GM12878 (cell line): ENCODE results near the gene ZBTB18. TPM values are rescaled to one million over a fixed set of nuclear protein-coding genes. Genes with fewer than 3 reads are reported as not detected.

Experiments used
- ATAC-seq: fragments of 200-7000 bp; cut with Tn5 transposase; 3 replicates; pipeline ENCODE4 v1.9.1; 2020; ENCODE audit warnings: mild to moderate bottlenecking, moderate library complexity
- BruUV-seq: library from RNA; stranded (reverse); fragments of 400-500 nt; replicated peaks from 2 replicates; lab custom pipeline; 2021; lab: Mats Ljungman, UMichigan
- CTCF ChIA-PET: fragments of 300-600 bp; sonication (Branson Sonifier 250); formaldehyde crosslinking; extraction: SDS; loops from one replicate; lab custom pipeline; 2021; ENCODE audit warnings: inconsistent platforms; lab: Yijun Ruan, JAX
- POLR2A ChIA-PET: fragments of 350-600 bp; formaldehyde crosslinking; extraction: SDS; loops from one replicate; lab custom pipeline; 2021; ENCODE audit warnings: inconsistent platforms; lab: Charles Lee
- RAD21 ChIA-PET: fragments of 300-600 bp; sonication (Branson Sonifier 250); formaldehyde crosslinking; loops from one replicate; lab custom pipeline; 2023; ENCODE audit warnings: antibody characterized with exemption; ENCODE audit not compliant: unreplicated experiment; lab: Charles Lee
- SMC1A ChIA-PET: fragments of 300-600 bp; sonication (Branson Sonifier 250); formaldehyde crosslinking; loops from one replicate; lab custom pipeline; 2023; ENCODE audit not compliant: unreplicated experiment, uncharacterized antibody; lab: Charles Lee
- DNase-seq: peaks from one replicate; pipeline ENCODE4 v3.0.0-alpha.2; 2011; ENCODE audit warnings: low read depth, low spot score
- FAIRE-seq: peaks from 3 replicates; lab custom pipeline; 2011; peaks lifted over from hg19 to GRCh38; lab: Jason Lieb, UNC
- H2AFZ ChIP-seq: 2 replicates; pipeline ENCODE4 v1.6.0; 2011; ENCODE audit warnings: low read depth, low read length, control low read depth; ENCODE audit not compliant: control insufficient read depth
- H3K27ac ChIP-seq: 2 replicates; pipeline ENCODE4 v1.5.1; 2011; ENCODE audit warnings: control low read depth; ENCODE audit not compliant: control insufficient read depth, insufficient read depth
- H3K27me3 ChIP-seq, 2 experiments: replicated peaks in 1 of 2; 2 replicates each; pipeline versions ENCODE4 v1.6.0 to v1.6.1; 2011; ENCODE audit warnings: low read length in 1 of 2; ENCODE audit not compliant: control insufficient read depth in 2 of 2, insufficient read depth in 2 of 2
- H3K36me3 ChIP-seq, 2 experiments: 2 replicates each; pipeline ENCODE4 v1.5.1; 2011; ENCODE audit warnings: low read length in 1 of 2; ENCODE audit not compliant: control insufficient read depth in 2 of 2, insufficient read depth in 2 of 2
- H3K4me1 ChIP-seq: 2 replicates; pipeline ENCODE4 v1.6.1; 2011; ENCODE audit warnings: mild to moderate bottlenecking, low read length, moderate library complexity, mixed read lengths; ENCODE audit not compliant: control insufficient read depth, insufficient read depth
- H3K4me2 ChIP-seq: 2 replicates; pipeline ENCODE4 v1.6.0; 2011; ENCODE audit warnings: control low read depth; ENCODE audit not compliant: control insufficient read depth, insufficient read depth
- H3K4me3 ChIP-seq: fragments of 200-600 bp; sonication (generic); 2 replicates; pipeline ENCODE4 v1.5.1; 2016
- H3K79me2 ChIP-seq: 2 replicates; pipeline ENCODE4 v1.6.0; 2011; ENCODE audit warnings: low read length; ENCODE audit not compliant: control insufficient read depth, insufficient read depth
- H3K9ac ChIP-seq: 2 replicates; pipeline ENCODE4 v1.8.0; 2011; ENCODE audit warnings: low read length, control low read depth, mixed read lengths; ENCODE audit not compliant: control insufficient read depth, insufficient read depth
- H3K9me3 ChIP-seq: replicated peaks from 3 replicates; pipeline ENCODE4 v1.5.1; 2011; ENCODE audit warnings: mild to moderate bottlenecking, low read length; ENCODE audit not compliant: control insufficient read depth, insufficient read depth
- H4K20me1 ChIP-seq: 2 replicates; pipeline ENCODE4 v1.6.0; 2011; ENCODE audit not compliant: control insufficient read depth, insufficient read depth
- EGR1 ChIP-seq, 2 experiments: IDR thresholded peaks; 1 replicate in 1 of 2; 2 replicates in 1 of 2; pipeline ENCODE4 v1.6.1; 2011 to 2012; ENCODE audit warnings: low read depth in 2 of 2, low read length in 2 of 2, borderline replicate concordance in 1 of 2, mild to moderate bottlenecking in 1 of 2, moderate library complexity in 1 of 2
- EZH2 ChIP-seq: IDR thresholded peaks from 2 replicates; pipeline ENCODE4 v1.6.1; 2012; ENCODE audit warnings: low read depth, mild to moderate bottlenecking, control low read depth, inconsistent platforms, low read length, borderline replicate concordance; ENCODE audit not compliant: control insufficient read depth
- SIX5 ChIP-seq: IDR thresholded peaks from 2 replicates; pipeline ENCODE4 v1.6.1; 2011; ENCODE audit warnings: mild to moderate bottlenecking, low read depth, low read length, moderate library complexity; ENCODE audit not compliant: severe bottlenecking
- SREBF2 ChIP-seq: IDR thresholded peaks from 2 replicates; pipeline ENCODE4 v1.6.1; 2012; ENCODE audit warnings: mild to moderate bottlenecking, low read length
- WGBS: methylation state at CpG from one replicate; pipeline ENCODE4 v1.1.6; 2016; ENCODE audit warnings: low lambda C conversion rate; ENCODE audit not compliant: insufficient replicate concordance, insufficient coverage; ENCODE audit errors: missing lambda C conversion rate; 5-methylcytosine and 5-hydroxymethylcytosine counted together
- in situ Hi-C: fragments of 300-500 bp; cut with MboI; formaldehyde crosslinking; loops from 9 replicates; pipeline ENCODE4 v1.14.3; 2018; ENCODE audit warnings: mixed read lengths
- intact Hi-C: fragments of 100-400 bp; cut with micrococcal nuclease; formaldehyde crosslinking; loops from one replicate; pipeline ENCODE4 v1.14.2; 2022; ENCODE audit not compliant: unreplicated experiment
- polyA plus RNA-seq, 11 experiments: library from polyadenylated mRNA; depleted of rRNA in 4 of 11; unstranded in 6 of 11; stranded (reverse) in 5 of 11; fragments of >200 nt; fragmentation: Nextera tagmentation in 4 of 11; fragmentation: Illumina TruSeq in 1 of 11; extraction: Ambion mirVana in 4 of 11; extraction: Trizol in 1 of 11; gene quantifications; 1 replicate in 1 of 11; 2 replicates in 10 of 11; pipeline versions ENCODE4 v1.2.1 to v1.2.3, GENCODE V29; 2011 to 2016; ENCODE audit warnings: inconsistent platforms in 2 of 11, missing spikeins in 2 of 11, low read depth in 1 of 11
- total RNA-seq, 4 experiments: library from RNA; depleted of rRNA in 3 of 4; stranded (reverse); fragments of >200 nt in 3 of 4; fragmentation: Illumina TruSeq in 1 of 4; extraction: Trizol in 1 of 4; gene quantifications; 2 replicates each; pipeline versions ENCODE4 v1.2.1 to v1.2.3, GENCODE V29; 2013 to 2021
- TF ChIP-seq, protein P1 (sequence below): fragments of 450-650 bp; IDR thresholded peaks from 2 replicates; pipeline ENCODE4 v1.6.1; 2017; ENCODE audit warnings: antibody characterized with exemption, mild to moderate bottlenecking, moderate library complexity

Gene ZBTB18
- total and polyA plus RNA-seq, 10 of the 15 experiments (the other 5 are each of a cell fraction or from before 2014, with no cell fraction given) = 0.27 to 8.6 (median 6.1) TPM

DNA sequence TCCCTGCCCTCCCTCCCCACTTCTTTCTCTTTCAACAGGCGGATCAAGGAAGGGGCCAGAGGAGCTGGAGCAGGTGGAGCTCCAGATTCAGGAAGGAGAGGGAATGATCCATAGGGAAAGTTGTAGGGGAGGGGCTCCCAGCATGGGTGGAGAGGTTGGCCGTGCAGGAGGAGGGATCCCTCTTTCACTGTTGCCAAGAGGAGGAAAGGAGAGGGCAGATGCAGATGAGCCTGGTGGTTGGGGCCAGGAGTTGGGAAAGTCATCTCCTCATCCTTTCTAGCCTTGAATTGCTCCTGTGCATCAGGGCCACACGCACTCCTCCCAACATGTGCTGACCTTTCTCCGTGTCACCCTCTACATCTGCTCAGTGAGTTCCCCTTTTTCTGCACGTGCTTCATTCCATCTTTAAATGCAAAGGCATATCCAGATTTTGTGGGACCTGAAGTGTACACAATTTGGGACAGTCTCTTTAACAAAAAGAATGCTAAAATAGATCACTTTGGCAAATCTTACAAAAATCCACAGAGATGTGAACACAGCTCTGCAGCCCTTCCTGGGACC, 32.4 kb downstream of the ZBTB18 start:
- ATAC-seq (no peak), DNase-seq (no peak), FAIRE-seq (no peak)
- H4K20me1 ChIP-seq = no peaks in the 10 kb centered on the region
- H3K27ac ChIP-seq = no peak overlapping the region
- no peaks in the 10 kb centered on the region for H3K79me2 ChIP-seq
- peaks cover 2 to 4% of the 10 kb centered on the region in 2 experiments; a peak in 3 of 4 replicates for H3K27me3 ChIP-seq
- BruUV-seq = no TSS peak
- H3K4me2 ChIP-seq = no peak overlapping the region
- H3K4me1 ChIP-seq = no peaks in the 10 kb centered on the region
- 13% methylated on average over 4 of the region's 5 CpGs for whole genome bisulfite sequencing
- no peak overlapping the region for H2AFZ ChIP-seq
- CTCF ChIA-PET = no interaction called here
- no peak overlapping the region for H3K4me3 ChIP-seq
- SMC1A ChIA-PET = interaction anchor here (0.6 kb wide), 1 partner anchor 97 kb away, joined by 3 read pairs; no protein-coding TSS in a partner anchor
- no peaks in the 10 kb centered on the region for H3K9me3 ChIP-seq
- POLR2A ChIA-PET = interaction anchor here (0.6 kb wide), 2 partner anchors 22 to 90 kb away, joined by 3 to 4 read pairs; no protein-coding TSS in a partner anchor
- no peak overlapping the region for H3K9ac ChIP-seq
- in situ Hi-C loops = no loop called here
- TF ChIP-seq EGR1 (IDR thresholded peaks at IDR 0.05; ENCODE audit: borderline replicate concordance in 1 of 2, low read depth in 2 of 2, low read length in 2 of 2) = no peak
- no peak for TF ChIP-seq SREBF2
- TF ChIP-seq, protein P1, sequence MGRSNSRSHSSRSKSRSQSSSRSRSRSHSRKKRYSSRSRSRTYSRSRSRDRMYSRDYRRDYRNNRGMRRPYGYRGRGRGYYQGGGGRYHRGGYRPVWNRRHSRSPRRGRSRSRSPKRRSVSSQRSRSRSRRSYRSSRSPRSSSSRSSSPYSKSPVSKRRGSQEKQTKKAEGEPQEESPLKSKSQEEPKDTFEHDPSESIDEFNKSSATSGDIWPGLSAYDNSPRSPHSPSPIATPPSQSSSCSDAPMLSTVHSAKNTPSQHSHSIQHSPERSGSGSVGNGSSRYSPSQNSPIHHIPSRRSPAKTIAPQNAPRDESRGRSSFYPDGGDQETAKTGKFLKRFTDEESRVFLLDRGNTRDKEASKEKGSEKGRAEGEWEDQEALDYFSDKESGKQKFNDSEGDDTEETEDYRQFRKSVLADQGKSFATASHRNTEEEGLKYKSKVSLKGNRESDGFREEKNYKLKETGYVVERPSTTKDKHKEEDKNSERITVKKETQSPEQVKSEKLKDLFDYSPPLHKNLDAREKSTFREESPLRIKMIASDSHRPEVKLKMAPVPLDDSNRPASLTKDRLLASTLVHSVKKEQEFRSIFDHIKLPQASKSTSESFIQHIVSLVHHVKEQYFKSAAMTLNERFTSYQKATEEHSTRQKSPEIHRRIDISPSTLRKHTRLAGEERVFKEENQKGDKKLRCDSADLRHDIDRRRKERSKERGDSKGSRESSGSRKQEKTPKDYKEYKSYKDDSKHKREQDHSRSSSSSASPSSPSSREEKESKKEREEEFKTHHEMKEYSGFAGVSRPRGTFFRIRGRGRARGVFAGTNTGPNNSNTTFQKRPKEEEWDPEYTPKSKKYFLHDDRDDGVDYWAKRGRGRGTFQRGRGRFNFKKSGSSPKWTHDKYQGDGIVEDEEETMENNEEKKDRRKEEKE = no peak
- no peak for TF ChIP-seq SIX5
- no peak for TF ChIP-seq EZH2
- RAD21 ChIA-PET = no interaction called here
- H3K36me3 ChIP-seq = no peaks in the 10 kb centered on the region
- intact Hi-C loops = no loop called here
